ENCODE data around the gene ANKLE1.
"Not testable (repeated sequence)": the region's sequence is repeated elsewhere in the genome, so short reads cannot be mapped to it uniquely, and the experiment has no call there.

ANKLE1 gene

DNA sequence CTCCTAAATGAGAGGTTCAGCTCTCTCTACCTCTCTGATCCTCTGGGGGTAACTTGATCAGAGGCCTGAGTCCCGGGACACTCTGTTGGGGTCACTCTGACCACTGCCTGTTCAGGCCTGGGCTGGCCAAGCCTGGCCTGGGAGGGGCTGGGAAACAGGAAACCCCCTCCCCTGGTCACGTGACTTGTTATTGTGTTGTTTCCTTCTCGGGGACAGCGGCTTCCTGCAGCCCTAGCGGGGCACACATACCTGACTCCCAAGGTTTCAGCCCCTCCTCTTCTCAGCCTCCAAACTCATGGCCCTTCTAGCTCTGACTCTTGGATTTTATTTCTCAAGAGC lies 17.1 kb upstream of the ANKLE1 start, which contains the start of gene USHBP1:
Gene USHBP1 (minus strand): TSS at position 105 of the 339 bp plus-strand sequence. CDS start 446 bp downstream, outside the sequence.
- no peak for DNase-seq (ENCODE audit: low read depth, low spot score)
- CTCF ChIA-PET, result interaction anchor here (0.8 to 3.9 kb wide), 8 partner anchors 10 to 79 kb away, joined by 3 to 19 read pairs (median 4); no protein-coding TSS in a partner anchor
- TF ChIP-seq, protein P1, sequence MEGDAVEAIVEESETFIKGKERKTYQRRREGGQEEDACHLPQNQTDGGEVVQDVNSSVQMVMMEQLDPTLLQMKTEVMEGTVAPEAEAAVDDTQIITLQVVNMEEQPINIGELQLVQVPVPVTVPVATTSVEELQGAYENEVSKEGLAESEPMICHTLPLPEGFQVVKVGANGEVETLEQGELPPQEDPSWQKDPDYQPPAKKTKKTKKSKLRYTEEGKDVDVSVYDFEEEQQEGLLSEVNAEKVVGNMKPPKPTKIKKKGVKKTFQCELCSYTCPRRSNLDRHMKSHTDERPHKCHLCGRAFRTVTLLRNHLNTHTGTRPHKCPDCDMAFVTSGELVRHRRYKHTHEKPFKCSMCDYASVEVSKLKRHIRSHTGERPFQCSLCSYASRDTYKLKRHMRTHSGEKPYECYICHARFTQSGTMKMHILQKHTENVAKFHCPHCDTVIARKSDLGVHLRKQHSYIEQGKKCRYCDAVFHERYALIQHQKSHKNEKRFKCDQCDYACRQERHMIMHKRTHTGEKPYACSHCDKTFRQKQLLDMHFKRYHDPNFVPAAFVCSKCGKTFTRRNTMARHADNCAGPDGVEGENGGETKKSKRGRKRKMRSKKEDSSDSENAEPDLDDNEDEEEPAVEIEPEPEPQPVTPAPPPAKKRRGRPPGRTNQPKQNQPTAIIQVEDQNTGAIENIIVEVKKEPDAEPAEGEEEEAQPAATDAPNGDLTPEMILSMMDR (IDR thresholded peaks at IDR 0.05; ENCODE audit: insufficient read depth, low read length, missing control alignments), result no peak
- POLR2A ChIA-PET, result interaction anchor here (0.7 to 1.2 kb wide), 2 partner anchors 9 to 25 kb away, joined by 3 read pairs; no protein-coding TSS in a partner anchor
- H3K4me3 ChIP-seq (ENCODE audit: low read depth, low read length), result no peak within 1 kb of the TSS

DNA sequence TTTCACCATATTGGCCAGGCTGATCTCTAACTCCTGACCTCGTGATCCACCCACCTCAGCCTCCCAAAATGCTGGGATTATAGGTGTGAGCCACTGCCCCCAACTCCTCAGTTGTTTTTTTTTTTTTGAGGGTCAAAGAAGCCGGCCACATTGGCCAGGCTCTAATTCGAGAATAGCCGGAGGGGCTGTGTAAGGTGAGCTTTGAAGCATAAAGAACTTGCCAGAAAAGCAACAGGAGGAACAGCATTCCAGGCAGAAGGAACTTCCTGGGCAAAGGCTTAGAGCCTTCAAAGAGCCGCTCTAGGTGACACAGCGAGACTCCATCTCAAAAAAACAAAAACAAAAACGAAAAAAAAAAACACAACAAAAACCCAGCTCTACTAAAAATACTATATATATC lies 15.7 kb upstream of the ANKLE1 start:
- no peak overlapping the region for H3K4me3 ChIP-seq (ENCODE audit: low read depth, low read length)
- ChIA-PET CTCF (interaction anchor here (0.8 to 1.8 kb wide), 6 partner anchors 11 to 200 kb away, joined by 3 to 23 read pairs (median 4); partner anchors contain the start of gene ANKLE1), POLR2A (no interaction called here)
- DNase-seq (ENCODE audit: low read depth, low spot score), result no peak
- TF ChIP-seq, protein P1 (IDR thresholded peaks at IDR 0.05; ENCODE audit: insufficient read depth, low read length, missing control alignments), result no peak

DNA sequence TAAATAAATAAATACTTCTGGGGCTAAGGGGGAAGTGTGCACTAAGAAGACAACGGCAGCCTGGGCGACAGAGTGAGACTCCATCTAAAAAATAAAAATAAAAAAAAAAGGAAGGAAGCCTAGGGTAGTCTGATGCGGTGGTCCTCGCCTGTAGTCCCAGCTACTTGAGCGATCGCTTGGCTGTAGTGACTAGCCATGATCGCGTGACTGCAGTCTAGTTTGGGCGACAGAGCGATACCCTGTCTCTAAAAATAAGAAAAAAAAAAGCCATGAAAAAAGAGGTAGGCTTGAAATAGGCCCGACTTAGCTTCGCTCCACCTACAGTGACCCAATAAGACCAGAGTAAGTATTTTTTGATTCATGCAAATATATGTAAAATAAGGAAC lies 15.1 kb upstream of the ANKLE1 start:
- POLR2A ChIA-PET, result interaction anchor here (0.6 to 0.9 kb wide), 5 partner anchors 32 to 1119 kb away, joined by 3 read pairs; partner anchors contain the start of genes GDF15 and USE1

DNA sequence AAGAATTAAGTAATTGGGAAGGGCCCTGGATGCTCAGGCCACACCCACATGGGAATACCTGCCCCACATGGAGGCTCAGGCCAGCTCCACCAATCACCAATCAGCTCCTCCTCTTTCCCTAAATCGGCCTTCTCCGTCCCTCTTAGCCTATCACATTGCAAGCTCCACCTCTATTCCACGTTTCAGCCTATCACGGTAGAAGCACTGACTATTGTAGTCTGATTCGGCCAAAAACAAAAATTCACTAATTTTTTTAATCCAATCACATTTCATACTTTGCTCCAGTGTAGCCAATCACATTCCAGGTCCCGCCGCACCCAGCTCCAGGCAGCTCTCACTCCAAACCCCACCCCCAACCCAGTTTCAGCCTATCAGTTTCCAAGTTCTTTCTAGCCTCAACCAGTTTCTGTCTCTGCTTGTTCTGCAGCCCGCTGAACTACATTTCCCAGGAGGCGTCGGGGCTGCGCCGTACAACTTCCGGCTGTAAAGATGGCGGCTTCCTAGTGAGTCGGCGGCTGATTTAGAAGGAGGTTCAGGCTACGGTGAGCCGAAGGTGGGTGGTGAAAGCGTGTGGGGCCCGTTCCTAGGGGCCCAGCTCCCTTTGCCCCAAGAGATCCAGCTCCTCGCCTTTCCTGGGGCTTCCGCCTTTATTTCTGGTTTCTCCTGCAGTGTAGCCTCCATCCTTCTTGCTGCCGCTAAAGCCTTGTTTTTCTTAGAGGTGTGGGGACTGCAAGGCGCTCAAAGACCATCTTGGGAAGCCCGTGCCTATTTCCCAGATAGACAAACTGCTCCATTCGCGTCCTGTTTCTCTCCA lies 14.5 kb upstream of the ANKLE1 start, which contains the start of gene BABAM1:
Gene BABAM1 (plus strand): TSS at position 469 of the 814 bp plus-strand sequence. CDS start 1,364 bp downstream, outside the sequence.
- POLR2A ChIA-PET, result interaction anchor here (0.6 to 1.2 kb wide), 8 partner anchors 13 to 1119 kb away, joined by 3 to 5 read pairs (median 3); partner anchors contain the start of genes GDF15 and USE1
- CTCF ChIA-PET, result interaction anchor here (0.8 to 2.1 kb wide), 7 partner anchors 13 to 41 kb away, joined by 3 to 23 read pairs (median 4); partner anchors contain the start of gene ANKLE1
- TF ChIP-seq, protein P1 (IDR thresholded peaks at IDR 0.05; ENCODE audit: insufficient read depth, low read length, missing control alignments), result no peak
- H3K4me3 ChIP-seq (ENCODE audit: low read depth, low read length), result peak within 1 kb of the TSS; percentile 98
- peak; percentile 99 for DNase-seq (ENCODE audit: low read depth, low spot score)

More for the DNA sequence above, 15.1 kb upstream of the ANKLE1 start:
- no peak overlapping the region for H3K4me3 ChIP-seq (ENCODE audit: low read depth, low read length)
- no peak for DNase-seq (ENCODE audit: low read depth, low spot score)
- CTCF ChIA-PET, result interaction anchor here (0.8 to 1.8 kb wide), 6 partner anchors 12 to 199 kb away, joined by 3 to 23 read pairs (median 4); partner anchors contain the start of gene ANKLE1
- TF ChIP-seq, protein P1 (IDR thresholded peaks at IDR 0.05; ENCODE audit: insufficient read depth, low read length, missing control alignments), result no peak

DNA sequence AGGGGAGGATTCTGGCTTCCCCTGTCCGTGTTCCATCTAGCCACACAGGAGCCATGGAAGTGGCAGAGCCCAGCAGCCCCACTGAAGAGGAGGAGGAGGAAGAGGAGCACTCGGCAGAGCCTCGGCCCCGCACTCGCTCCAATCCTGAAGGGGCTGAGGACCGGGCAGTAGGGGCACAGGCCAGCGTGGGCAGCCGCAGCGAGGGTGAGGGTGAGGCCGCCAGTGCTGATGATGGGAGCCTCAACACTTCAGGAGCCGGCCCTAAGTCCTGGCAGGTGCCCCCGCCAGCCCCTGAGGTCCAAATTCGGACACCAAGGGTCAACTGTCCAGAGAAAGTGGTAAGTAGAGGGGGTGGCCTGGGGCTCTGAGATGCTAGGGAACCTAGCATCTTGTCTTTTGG lies 12.9 kb upstream of the ANKLE1 start:
- no peak for DNase-seq (ENCODE audit: low read depth, low spot score)
- TF ChIP-seq, protein P1 (IDR thresholded peaks at IDR 0.05; ENCODE audit: insufficient read depth, low read length, missing control alignments), result no peak
- no peak overlapping the region; the same call in 1 of the 2 replicates for H3K4me3 ChIP-seq (ENCODE audit: low read depth, low read length)
- ChIA-PET POLR2A (no interaction called here), CTCF (interaction anchor here (0.9 to 2.1 kb wide), 3 partner anchors 14 to 37 kb away, joined by 3 to 16 read pairs (median 3); partner anchors contain the start of gene MRPL34)

DNA sequence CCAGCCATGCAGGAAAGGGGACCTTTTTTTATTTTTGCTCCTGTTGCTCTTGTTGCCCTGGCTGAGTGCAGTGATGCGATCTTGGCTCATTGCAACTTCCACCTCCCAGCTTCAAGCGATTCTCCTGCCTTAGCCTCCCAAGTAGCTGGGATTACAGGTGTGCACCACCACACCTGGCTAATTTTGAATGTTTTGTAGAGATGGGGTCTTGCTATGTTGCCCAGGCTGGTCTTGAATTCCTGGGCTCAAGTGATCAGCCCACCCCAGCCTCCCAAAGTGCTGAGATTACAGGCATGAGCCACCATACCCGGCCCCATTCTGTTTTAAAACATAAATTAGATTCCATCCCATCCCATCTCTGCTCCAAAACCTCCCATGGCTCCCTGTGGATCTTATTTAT lies 6.8 kb upstream of the ANKLE1 start:
- H3K4me3 ChIP-seq (ENCODE audit: low read depth, low read length); POLR2A ChIA-PET; CTCF ChIA-PET; DNase-seq (ENCODE audit: low read depth, low spot score): not testable (repeated sequence)

All from AG04449 (cell line).